AG08395 (cell line): ENCODE results near the gene MSTN.

Experiments used
- DNase-seq: peaks from one replicate; pipeline ENCODE4 v3.0.0; 2012; ENCODE audit warnings: mixed read lengths, low spot score

Gene MSTN

DNA sequence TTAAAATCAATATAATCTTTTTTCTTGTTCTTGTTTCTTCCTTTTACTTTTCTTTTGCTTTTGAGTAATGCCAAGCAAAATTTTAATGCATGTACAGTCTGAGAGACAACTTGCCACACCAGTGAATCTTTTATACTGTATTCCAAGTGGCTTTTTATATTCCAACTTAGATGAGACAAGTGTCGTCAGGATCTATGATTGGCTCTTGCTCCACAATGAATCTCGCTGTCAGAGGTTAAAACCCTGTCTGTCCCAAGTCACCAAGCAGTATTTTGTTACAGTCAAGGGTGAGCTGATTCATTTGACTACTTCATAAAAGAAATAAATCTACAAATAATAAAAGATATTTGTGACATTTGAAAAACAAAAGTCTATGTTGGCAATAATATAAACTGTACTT lies at the start of gene MSTN:
Gene MSTN, minus strand, starts transcription at position 129 of the 400 bp plus-strand sequence. CDS start 133 bp downstream, outside the sequence.
- DNase-seq = no peak

DNA sequence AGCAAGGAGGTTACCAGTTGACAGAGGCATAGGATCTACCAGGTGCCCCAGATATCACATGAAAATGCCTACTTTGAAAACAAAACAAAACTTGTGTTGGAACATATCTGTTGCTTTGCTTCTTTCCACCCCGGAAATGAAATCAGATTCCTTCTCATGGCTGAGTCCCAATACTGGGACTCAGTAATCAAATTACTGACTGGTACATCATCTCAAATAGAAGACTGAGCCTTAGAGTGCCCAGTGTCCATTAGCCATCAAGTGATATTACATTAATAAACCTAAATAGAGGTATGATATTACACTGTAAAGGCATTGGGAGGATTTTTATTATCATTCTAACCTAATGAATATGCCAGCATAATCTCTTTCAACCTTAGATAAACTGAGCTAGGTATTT lies 48.6 kb upstream of the MSTN start:
- no peak for DNase-seq

DNA sequence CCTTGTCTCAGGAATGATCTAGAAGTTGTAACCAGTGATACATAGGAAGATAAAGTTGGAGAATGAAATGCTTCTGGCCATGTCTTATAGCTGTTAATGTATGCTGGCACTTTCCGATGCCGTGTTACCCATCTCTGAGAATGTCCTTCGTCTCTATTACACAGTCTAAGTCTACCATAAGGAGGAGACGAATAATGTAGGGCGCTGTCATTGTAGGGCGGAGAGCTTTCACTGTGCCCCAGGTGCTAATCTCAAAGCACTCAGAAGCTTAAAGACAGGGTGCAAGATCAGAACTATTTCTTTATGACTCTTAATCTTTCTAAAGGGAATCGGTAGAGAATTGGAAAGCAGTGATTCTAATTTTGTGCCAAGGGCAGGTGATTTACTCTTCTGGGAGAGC lies 48.2 kb upstream of the MSTN start:
- DNase-seq = no peak

DNA sequence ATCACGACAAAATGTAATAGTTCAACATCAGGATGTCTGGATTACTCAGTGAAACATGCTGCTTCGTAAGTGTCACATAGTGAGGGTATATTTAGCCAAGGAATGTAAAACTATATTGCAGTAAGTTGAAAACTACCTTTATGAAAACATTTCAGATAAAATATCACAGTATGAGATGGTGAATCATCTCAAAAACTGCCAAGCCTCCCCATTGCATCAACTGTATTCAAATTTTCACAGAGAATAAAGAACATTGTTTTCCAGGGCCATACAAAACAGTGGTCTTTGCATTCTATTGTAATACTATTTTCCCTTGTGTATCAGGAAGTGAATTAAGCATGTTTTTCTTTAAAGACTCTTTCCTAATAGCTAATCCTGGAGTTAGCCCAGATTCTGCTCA lies 47.6 kb upstream of the MSTN start:
- no peak for DNase-seq

DNA sequence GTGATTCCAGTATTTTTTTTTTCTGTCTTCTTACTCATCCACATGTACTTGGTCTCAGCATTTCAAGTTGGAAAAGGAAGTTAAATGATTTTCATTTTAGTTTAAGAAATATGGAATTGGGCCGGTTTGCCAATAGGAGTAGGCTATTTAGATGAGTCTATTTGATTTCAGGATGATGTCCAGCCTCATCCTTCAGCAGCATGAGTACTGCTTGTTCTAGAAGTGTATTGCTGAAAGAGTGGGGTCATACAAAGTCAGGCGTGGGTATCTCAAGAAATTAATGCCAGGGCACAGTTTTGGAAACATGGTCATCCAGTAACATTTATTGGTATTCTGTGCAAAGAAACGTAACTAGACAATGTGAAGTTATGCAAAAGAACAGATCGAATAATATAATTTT lies 44.9 kb upstream of the MSTN start:
- DNase-seq = no peak

DNA sequence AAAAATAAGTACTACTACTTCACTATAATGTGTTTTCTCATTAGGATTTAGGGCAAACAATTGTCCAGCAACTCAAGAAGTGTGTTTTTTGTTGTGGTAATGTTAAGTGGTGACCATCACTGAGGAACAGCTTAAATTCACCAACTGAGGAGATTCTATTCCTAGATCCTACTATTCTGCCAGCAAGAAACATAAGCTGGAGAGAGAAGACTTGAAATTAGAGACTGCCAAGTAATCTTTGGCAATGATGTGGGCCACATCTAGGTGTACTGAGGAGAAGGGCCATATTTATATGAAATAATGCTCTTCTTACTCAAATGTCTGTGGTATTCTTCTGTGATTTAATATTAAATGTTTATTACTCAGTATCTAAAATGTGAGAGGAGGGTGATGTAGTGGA lies 44.3 kb upstream of the MSTN start:
- DNase-seq = no peak

DNA sequence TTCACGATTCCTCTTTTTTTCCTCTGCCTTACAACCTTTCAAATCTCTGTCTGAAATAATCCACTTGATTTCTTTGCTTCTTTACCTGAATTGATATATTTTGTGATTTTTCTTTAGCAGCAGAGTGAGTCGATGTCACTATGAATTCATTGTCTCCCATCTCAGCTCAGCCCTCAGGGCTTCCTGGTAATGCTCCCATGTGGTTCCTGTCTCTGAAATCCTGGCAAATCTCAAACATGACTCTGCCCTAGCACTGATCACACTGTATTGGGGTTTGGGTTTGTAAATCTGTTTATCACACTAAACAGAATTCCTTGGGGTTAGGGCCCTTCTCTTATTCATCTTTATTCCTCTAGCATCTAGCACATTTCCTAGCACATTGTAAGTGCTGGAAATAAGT lies 43.0 kb upstream of the MSTN start:
- no peak for DNase-seq

DNA sequence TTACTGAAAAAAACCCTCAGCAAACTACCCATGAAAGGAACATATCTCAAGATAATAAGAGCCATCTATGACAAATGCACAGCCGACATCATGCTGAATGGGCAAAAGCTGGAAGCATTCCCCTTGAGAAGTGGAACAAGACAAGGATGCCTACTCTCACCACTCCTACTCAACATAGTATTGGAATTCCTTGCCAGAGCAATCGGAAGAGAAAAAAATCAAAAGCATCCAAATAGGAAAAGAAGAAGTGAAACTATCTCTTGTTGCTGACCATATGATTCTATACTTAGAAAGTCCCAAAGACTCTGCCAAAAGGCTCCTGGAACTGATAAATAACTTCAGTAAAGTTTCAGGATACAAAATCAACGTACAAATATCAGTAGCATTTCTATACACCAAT lies 40.6 kb upstream of the MSTN start:
- no peak for DNase-seq

DNA sequence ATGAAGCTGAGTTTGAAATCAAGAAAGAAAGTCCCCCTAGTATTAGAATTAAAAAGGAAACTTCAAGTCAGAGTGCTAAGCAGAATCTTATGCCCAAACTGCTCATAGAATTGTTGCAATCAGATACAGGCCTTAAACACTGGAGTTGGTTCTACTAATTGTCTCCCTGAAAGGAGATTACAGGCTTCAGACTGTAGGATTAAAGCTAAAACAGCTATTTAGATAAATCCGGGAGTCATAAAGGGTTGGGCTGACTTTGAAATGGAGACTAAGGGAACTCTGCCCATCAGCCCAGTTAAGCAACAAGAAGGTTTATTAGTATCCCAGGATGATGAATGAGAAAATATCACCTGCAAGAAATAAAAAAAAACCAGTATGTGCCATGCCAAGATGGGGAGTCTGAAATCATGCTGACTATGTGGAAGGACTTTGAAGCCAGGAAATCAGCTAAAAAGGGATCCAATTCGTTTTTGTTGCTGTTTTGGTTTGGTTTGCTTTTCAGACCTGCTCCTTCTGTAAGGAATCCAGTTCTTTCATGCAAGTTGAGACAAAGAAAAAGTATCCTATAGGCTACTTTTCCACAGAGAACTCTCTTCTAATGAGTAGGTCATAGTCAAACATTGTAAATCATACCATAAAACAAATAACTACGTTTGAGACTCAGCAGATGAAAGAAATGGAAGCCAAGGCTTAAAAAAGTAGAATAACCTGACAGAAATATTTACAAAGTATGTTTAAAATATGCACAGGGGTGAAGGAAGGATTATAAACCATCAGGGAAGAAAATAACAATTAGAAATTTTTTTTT lies 37.6 kb upstream of the MSTN start:
- no peak for DNase-seq

DNA sequence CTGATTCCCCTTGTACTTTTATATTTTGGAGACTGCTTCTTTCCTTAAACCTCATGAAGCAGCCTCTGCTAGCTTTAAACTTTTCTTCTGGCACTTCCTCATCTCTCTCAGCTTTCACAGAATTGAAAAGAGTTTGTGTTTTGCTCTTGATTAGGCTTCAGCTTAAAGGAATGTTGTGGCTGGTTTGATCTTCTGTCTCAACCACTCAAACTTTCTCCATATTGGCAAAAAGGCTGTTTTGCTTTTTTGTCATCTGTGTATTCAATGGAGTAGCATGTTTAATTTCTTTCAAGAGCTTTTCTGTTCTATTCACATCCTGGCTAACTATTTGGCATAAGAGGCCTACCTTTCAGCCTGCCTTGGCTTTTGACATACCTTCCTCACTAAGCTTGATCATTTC lies 36.3 kb upstream of the MSTN start:
- no peak for DNase-seq

DNA sequence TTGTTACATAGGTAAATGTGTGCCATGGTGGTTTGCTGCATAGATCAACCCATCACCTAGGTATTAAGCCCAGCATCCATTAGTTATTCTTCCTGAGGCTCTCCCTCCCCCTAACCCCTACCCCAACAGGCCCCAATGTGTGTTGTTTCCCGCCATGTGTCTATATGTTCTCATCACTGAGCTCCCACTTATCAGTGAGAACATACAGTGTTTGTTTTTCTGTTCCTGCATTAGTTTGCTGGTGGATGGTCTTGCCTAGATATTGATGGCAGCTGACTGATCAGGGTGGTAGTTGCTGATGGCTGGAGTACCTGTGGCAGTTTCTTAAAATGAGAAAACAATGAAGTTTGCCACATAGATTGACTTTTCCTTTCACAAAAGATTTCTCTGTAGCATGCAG lies 34.6 kb upstream of the MSTN start:
- DNase-seq = no peak

DNA sequence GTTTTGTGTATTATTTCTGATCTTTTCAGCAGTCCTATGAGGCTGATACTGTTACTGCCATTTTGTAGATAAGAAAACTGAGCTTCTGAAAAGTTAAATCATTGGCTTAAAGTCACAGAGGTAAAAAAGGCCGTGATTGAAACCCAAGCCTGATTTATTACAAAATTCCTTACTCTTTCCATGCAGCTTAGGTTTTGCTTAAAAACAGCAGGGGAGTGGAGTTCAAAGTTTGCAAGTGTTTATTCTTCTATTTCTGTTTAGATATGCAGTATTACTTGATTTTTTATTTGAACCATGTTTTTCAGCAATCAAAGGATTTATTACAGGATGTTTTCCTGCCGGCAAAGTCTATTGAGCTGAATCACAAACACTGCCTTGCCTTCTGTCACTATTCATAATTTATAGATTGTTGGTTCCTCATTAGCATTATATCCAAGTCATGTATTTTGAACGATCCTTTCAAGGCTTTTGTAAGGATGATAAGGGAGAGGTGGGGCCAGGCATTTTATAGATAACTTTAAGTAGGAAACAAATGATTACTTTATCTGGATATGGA lies 31.9 kb upstream of the MSTN start:
- DNase-seq = no peak

DNA sequence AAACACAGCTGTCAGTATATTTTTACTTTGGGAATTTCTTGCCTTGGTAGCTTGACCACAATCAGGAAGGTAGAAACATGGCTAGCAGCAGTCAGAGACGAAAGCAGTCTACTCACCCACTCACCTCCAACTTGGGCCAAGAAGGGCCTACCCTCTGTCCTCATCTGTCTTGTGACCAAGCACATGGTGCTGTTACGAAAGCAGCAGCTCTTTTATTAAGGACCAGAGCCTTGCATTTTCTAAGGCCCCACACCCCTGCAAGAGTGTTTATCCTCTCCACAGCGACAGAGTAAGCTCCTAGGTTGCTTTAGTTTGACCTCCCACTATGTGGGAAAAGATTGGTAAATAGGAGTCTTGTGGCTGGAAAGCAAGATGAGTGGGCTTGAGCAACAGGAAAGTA lies 31.3 kb upstream of the MSTN start:
- DNase-seq = no peak

DNA sequence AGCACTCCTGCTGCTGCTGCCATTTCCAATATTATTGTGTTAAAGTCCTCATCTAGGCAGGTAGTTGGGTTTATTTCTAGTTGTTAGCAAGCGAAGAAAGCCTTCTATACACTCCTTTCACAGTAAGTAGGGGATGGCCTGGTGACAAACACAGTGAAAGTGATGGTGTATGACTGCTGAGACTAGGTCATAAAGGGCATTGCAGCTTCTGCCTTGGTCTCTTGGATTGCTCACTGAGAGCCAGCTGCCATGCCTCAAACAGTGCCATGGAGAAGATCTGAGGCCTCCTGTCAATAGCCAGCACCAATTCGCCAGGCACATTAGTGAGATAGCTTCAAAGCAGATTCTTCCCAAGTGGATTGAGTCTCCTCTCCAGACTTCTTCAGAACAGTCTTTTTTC lies 27.6 kb upstream of the MSTN start:
- no peak for DNase-seq

DNA sequence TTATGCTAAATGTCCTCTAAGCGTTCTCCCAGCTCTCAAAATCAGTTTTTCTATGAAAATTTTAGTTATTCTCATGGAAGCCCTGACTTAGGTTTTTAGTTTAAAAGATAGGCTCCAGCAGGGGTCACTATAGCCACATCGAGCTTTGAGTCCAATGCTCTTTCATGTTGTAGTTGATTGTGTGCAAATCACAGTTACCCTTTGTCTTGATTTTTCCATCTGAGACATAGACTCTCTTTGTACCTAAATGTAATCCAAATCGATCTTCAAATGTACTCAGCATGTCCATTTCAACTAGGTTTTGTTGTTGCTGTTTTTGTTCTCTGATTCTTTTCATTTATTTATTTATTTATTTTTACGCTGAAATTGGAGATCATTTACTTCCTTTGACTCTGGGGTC lies 26.4 kb upstream of the MSTN start:
- peak; percentile 56 for DNase-seq

DNA sequence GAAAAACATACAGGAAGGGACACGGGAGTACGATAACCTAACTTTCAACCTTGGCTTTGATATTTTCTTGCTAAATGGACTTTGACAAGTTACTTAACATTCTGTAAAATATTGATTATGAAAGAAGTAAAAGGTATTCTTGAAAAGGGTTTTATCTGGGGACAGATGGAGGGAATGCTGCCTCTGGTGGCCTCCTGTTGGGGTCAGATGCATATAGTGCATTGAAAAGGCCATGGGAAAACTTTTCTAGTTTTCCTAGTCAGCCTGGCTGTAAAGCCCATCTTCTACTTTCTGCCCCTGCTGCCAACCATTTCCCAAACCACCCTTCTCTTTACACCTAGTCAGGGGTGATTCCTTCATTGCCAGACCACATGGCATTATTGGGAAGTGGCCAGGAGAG lies 22.2 kb upstream of the MSTN start:
- no peak for DNase-seq

DNA sequence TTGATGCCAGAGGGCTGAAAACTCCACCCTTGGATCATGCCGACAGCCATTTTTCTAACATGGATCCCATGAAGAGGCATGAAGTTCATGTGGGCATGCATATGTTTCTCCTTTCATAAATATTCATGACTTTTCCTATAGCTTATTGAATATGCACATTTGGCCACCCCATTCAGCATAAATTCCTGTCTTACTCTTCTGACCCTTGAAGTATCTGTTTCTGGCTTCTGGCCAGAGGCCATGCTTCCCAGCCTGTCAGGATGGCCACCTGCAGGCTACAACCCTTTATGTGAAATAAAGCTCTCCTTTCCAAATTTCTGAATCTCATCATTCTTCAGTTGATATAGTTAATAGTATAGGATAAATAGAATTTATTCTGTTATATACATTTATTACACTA lies 19.6 kb upstream of the MSTN start:
- no peak for DNase-seq

DNA sequence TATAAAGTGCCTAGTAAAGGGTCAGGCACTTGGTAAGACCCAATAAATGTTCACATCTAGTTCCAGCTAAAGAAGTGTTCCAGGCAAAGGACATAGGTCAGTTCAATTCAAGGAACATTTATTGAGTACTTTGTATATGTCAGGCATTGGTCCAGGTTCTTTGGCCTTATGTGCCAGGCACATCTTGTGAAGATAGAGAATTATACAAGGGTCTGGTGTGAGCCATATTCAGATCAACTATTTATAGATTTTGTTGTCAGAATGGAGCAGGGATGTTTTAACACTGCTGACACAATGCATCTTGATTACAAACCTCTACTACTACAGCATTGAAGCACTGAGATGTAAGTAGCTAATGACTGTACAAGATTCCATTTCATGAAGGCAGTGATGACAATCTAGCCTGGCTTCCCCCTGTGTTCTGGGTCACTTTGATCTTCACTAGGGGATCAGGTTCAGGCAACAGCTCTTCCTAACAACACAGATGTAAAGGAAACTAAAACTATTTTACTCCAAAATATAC lies 18.1 kb upstream of the MSTN start:
- no peak for DNase-seq

DNA sequence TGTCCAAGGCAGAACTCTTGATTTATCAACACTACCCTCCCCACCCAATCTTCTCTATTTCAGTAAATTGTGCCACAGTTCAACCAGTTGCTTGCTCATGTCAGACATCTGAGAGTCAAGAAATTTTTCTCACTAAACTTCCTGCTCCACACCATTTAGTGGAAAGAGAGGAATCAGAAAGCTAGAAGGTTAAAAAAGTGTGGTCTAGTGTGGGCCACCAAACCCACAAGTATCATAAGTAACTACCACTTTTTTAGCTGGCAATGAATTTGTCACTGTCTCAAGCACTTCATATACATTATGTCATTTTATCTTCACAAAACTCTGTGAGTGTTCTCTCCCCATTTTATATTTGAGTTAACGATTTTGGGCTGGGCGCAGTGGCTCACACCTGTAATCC lies 16.6 kb upstream of the MSTN start:
- DNase-seq = no peak

DNA sequence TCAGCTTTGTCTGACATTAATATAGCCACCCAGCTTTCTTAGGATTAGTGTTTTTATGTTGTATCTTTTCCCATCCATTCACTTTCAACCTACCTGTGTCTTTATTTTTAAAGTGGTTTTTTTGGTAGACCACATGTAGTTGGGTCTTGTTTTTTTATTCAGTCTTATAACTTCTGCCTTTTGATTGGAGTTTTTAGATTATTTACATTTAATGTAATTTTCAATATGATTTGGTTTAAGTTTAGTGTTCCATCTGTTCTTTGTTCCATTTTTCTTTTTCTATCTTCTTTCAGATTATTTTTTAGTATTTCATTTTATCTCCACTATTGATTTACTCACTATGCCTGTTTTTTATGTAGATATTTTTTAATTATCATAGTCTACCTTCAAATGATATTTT lies 13.1 kb upstream of the MSTN start:
- DNase-seq = no peak

DNA sequence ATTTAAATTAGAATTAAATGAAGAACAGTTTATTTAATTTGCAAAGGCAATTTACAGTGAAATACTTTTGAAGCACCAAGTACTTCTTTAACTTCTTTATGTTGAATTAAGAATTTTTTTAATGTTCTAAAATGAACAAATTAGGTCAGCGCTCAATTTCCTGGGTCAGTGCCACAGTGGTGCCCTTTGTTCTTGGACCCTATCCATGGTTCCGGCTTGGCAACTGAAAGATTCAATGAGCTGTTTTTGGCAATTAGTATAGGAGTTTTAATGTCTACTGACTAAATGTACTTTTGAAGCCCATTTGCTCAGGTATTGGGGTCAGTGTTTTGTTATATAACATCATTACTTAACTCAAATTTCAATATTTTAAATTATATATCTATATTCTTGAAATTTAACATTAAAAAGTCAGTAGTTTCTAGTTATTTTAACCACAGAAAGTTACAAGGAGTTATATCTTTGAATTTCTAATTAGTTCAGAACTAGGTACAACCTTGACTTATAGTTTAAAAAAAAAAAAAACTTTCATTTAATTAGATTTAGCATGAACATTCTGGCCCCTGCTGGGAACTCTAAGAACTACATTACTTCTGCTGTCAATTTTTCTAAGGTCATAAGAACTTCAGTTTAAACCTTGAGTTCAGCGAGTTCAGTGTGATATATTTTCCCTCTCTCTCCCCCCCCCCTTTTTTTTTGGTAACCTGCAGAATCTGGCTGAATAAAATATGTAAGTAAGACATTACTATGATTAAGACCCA lies 7.6 kb upstream of the MSTN start:
- peak; percentile 46 for DNase-seq

DNA sequence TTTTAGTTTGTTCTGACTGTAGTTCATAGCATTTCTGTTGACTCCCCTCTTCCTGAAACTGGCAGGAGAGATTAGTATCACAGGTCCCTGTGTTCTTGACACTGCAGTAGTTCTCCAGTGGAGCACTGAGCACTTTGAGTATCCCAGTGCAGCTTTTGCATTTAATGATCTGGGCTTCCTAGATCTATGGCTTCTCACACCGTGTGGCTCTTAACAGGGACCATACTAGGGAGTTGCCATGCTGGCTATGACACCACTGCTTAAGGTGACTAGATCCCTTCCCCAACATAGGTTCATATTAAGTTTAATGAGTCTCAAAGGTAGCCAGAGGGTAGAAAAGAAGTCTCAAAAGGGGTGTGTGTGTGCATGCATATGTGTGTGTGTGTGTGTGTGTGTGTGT lies 6.2 kb upstream of the MSTN start:
- no peak for DNase-seq

DNA sequence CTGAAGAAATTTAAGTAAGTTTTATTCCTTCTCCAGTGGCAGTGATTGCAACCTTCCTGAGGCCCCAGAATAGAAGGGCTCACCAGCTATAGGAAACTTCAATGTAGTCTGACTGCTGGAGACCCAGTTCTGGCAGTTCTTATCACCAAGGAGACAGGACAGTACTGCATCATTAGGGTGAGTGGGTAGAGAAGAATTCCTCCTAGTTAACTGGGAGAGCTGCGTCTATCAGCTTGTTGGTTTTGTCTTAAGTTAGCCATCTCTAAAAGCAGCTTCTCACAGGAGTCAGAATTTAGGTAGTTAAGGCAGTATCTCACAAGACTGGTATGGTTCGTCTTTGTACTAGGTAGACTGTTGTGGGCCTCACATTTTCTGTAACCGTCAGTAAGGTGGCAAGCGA lies 3.3 kb upstream of the MSTN start:
- DNase-seq = no peak
